HepG2 (cell line): ENCODE measurements around the gene SLC5A10. TPM values are rescaled to one million over a fixed set of nuclear protein-coding genes. Genes with fewer than 3 reads are reported as not detected.

Experiments
- ATAC-seq: fragments of 200-7000 bp; cut with Tn5 transposase; 3 replicates; pipeline ENCODE4 v1.9.1; 2020; ENCODE audit warnings: mild to moderate bottlenecking, moderate library complexity
- BruUV-seq: library from RNA; stranded (reverse); fragments of 400-500 nt; replicated peaks from 2 replicates; lab custom pipeline; 2021; lab: Mats Ljungman, UMichigan
- CTCF ChIA-PET: fragments of 300-600 bp; formaldehyde crosslinking; extraction: SDS; loops from one replicate; lab custom pipeline; 2021; ENCODE audit warnings: low total read pairs, inconsistent platforms, low intra/inter-chr PET ratio; lab: Yijun Ruan, JAX
- POLR2A ChIA-PET: fragments of 350-600 bp; sonication (Branson Sonifier 250); formaldehyde crosslinking; loops from one replicate; lab custom pipeline; 2020; ENCODE audit warnings: antibody characterized with exemption, inconsistent platforms; lab: Yijun Ruan, JAX
- DNase-seq: peaks from one replicate; pipeline ENCODE4 v3.0.0-alpha.2; 2015; ENCODE audit warnings: low spot score
- FAIRE-seq: peaks from 3 replicates; lab custom pipeline; 2011; peaks lifted over from hg19 to GRCh38; lab: Jason Lieb, UNC
- H2AFZ ChIP-seq: one replicate; pipeline ENCODE4 v1.6.1; 2011; ENCODE audit warnings: low read length, inconsistent platforms
- H3K27ac ChIP-seq: fragments of 300-600 bp; 3 replicates; pipeline ENCODE4 v1.8.0; 2011; ENCODE audit warnings: mixed run types, mild to moderate bottlenecking, mixed read lengths, low read length, inconsistent platforms; ENCODE audit not compliant: insufficient read depth; ENCODE audit errors: extremely low read length
- H3K27me3 ChIP-seq, 2 experiments: fragments of 200-600 bp in 1 of 2; 2 replicates in 1 of 2; 3 replicates in 1 of 2; pipeline versions ENCODE4 v1.6.0 to v1.8.0; 2011; ENCODE audit warnings: low read length in 2 of 2, mild to moderate bottlenecking in 2 of 2, moderate library complexity in 2 of 2, inconsistent platforms in 1 of 2; ENCODE audit not compliant: insufficient read depth in 2 of 2, control insufficient read depth in 1 of 2
- H3K36me3 ChIP-seq, 2 experiments: fragments of 200-600 bp in 1 of 2; replicated peaks in 1 of 2; 2 replicates in 1 of 2; 3 replicates in 1 of 2; pipeline versions ENCODE4 v1.5.1 to v1.8.0; 2011; ENCODE audit warnings: low read length in 2 of 2, inconsistent platforms in 1 of 2; ENCODE audit not compliant: insufficient read depth in 2 of 2, control insufficient read depth in 1 of 2
- H3K4me1 ChIP-seq: 2 replicates; pipeline ENCODE4 v1.5.1; 2012; ENCODE audit warnings: low read length, inconsistent platforms; ENCODE audit not compliant: insufficient read depth
- H3K4me2 ChIP-seq: 2 replicates; pipeline ENCODE4 v1.6.0; 2011; ENCODE audit warnings: low read depth, low read length, inconsistent platforms
- H3K4me3 ChIP-seq, 3 experiments: fragments of 200-600 bp in 1 of 3; sonication (generic), shearing (Covaris generic) in 1 of 3; replicated peaks in 1 of 3; 2 replicates each; pipeline ENCODE4 v1.5.1; 2011 to 2016; ENCODE audit warnings: low read length in 3 of 3, inconsistent platforms in 2 of 3, low read depth in 2 of 3, mild to moderate bottlenecking in 2 of 3, control low read depth in 1 of 3, mixed read lengths in 1 of 3; ENCODE audit not compliant: insufficient read depth in 1 of 3
- H3K79me2 ChIP-seq: one replicate; pipeline ENCODE4 v1.6.1; 2011; ENCODE audit warnings: low read length, inconsistent platforms; ENCODE audit not compliant: insufficient read depth
- H3K9ac ChIP-seq: 2 replicates; pipeline ENCODE4 v1.6.0; 2011; ENCODE audit warnings: mild to moderate bottlenecking, low read depth, low read length, inconsistent platforms; ENCODE audit not compliant: insufficient read depth
- H3K9me3 ChIP-seq: 2 replicates; pipeline ENCODE4 v1.5.1; 2012; ENCODE audit warnings: mild to moderate bottlenecking, low read length
- H4K20me1 ChIP-seq: 2 replicates; pipeline ENCODE4 v1.6.0; 2011; ENCODE audit warnings: inconsistent platforms, mild to moderate bottlenecking, low read length, moderate library complexity; ENCODE audit not compliant: insufficient read depth
- ARNTL ChIP-seq: sonication (generic); formaldehyde crosslinking; IDR thresholded peaks from 2 replicates; pipeline ENCODE4 v1.4.0; 2020; ENCODE audit warnings: mild to moderate bottlenecking, missing genetic modification reagents
- CTCF ChIP-seq: sonication (generic); formaldehyde crosslinking; IDR thresholded peaks from 2 replicates; pipeline ENCODE4 v1.5.0; 2020; ENCODE audit warnings: mild to moderate bottlenecking, missing genetic modification reagents, moderate library complexity
- HDAC1 ChIP-seq: sonication (generic); formaldehyde crosslinking; IDR thresholded peaks from 2 replicates; pipeline ENCODE4 v1.5.1; 2020; ENCODE audit warnings: mild to moderate bottlenecking, missing genetic modification reagents
- MTA3 ChIP-seq: sonication (generic); formaldehyde crosslinking; IDR thresholded peaks from 2 replicates; pipeline ENCODE4 v1.4.0; 2020; ENCODE audit warnings: missing genetic modification reagents
- MTF1 ChIP-seq: sonication (generic); formaldehyde crosslinking; IDR thresholded peaks from 2 replicates; pipeline ENCODE4 v1.5.0; 2020; ENCODE audit warnings: missing genetic modification reagents
- NFE2L1 ChIP-seq: sonication (generic); formaldehyde crosslinking; IDR thresholded peaks from 2 replicates; pipeline ENCODE4 v1.4.0; 2020; ENCODE audit warnings: missing genetic modification reagents, mild to moderate bottlenecking, borderline replicate concordance
- PHF8 ChIP-seq: sonication (generic); formaldehyde crosslinking; IDR thresholded peaks from 2 replicates; pipeline ENCODE4 v1.5.0; 2020; ENCODE audit warnings: missing genetic modification reagents
- XBP1 ChIP-seq: sonication (generic); formaldehyde crosslinking; IDR thresholded peaks from 2 replicates; pipeline ENCODE4 v1.5.0; 2020; ENCODE audit warnings: missing genetic modification reagents
- ZNF543 ChIP-seq: sonication (generic); formaldehyde crosslinking; IDR thresholded peaks from 2 replicates; pipeline ENCODE4 v1.4.0; 2020; ENCODE audit warnings: mild to moderate bottlenecking, missing genetic modification reagents
- ZNF639 ChIP-seq: conservative IDR thresholded peaks from 2 replicates; pipeline ENCODE4 v1.6.1; 2018; ENCODE audit warnings: missing genetic modification reagents
- ZNF772 ChIP-seq: sonication (generic); formaldehyde crosslinking; IDR thresholded peaks from 2 replicates; pipeline ENCODE4 v1.5.0; 2020; ENCODE audit warnings: mild to moderate bottlenecking, missing genetic modification reagents
- WGBS: methylation state at CpG from one replicate; pipeline ENCODE4 v1.1.6; 2017; ENCODE audit warnings: low lambda C conversion rate; 5-methylcytosine and 5-hydroxymethylcytosine counted together
- in situ Hi-C: cut with HindIII; loops from 2 replicates; pipeline ENCODE4 v1.10.0; 2017; ENCODE audit warnings: low pct_unique_long_range_greater_than_20kb; ENCODE audit not compliant: extremely low pct_ligation_motif_present
- intact Hi-C: fragments of 100-400 bp; cut with micrococcal nuclease; formaldehyde crosslinking; loops from one replicate; pipeline ENCODE4 v1.10.0; 2022; ENCODE audit not compliant: unreplicated experiment
- polyA plus RNA-seq, 8 experiments: library from polyadenylated mRNA; depleted of rRNA in 3 of 8; stranded (reverse) in 7 of 8; unstranded in 1 of 8; fragments of >200 nt; fragmentation: Illumina TruSeq in 4 of 8; extraction: Trizol in 4 of 8; gene quantifications; 2 replicates each; pipeline versions ENCODE4 v1.2.1 to v1.2.3, GENCODE V29; 2011 to 2016; ENCODE audit warnings: low read depth in 4 of 8, missing spikeins in 1 of 8, mixed read lengths in 1 of 8; ENCODE audit not compliant: insufficient read depth in 1 of 8
- total RNA-seq, 5 experiments: library from RNA; depleted of rRNA; stranded (reverse); fragments of >200 nt; fragmentation: Illumina TruSeq; extraction: Trizol; gene quantifications; 2 replicates each; pipeline ENCODE4 v1.2.3, GENCODE V29; 2016; ENCODE audit warnings: low read depth in 1 of 5
- TF ChIP-seq, protein P1 (sequence below): sonication (generic); formaldehyde crosslinking; IDR thresholded peaks from 2 replicates; pipeline ENCODE4 v1.9.0; 2022; ENCODE audit warnings: missing genetic modification reagents, mild to moderate bottlenecking, borderline replicate concordance
- TF ChIP-seq, protein P2 (sequence below): sonication (generic); formaldehyde crosslinking; IDR thresholded peaks from 2 replicates; pipeline ENCODE4 v1.5.1; 2020; ENCODE audit warnings: mild to moderate bottlenecking, moderate library complexity, missing genetic modification reagents
- TF ChIP-seq, protein P3 (sequence below): sonication (generic); formaldehyde crosslinking; IDR thresholded peaks from 2 replicates; pipeline ENCODE4 v1.4.0; 2020; ENCODE audit warnings: mild to moderate bottlenecking, missing genetic modification reagents

The SLC5A10 gene
- total and polyA plus RNA-seq, 2 of the 13 experiments (the other 11 are each of a cell fraction or from before 2014, with no cell fraction given): 0.05 TPM; not detected in 1

- H3K4me3 ChIP-seq: no peak overlapping the region
- H3K4me1 ChIP-seq: peaks cover 38% of the 10 kb centered on the region
- no peak overlapping the region for H3K4me2 ChIP-seq
- CTCF ChIA-PET: no interaction called here
- BruUV-seq: no TSS peak
- H3K9me3 ChIP-seq: no peaks in the 10 kb centered on the region
- no peak overlapping the region for H3K27ac ChIP-seq
- H2AFZ ChIP-seq: no peak overlapping the region
- ATAC-seq (no peak), DNase-seq (no peak), FAIRE-seq (no peak)
- H4K20me1 ChIP-seq: no peaks in the 10 kb centered on the region
- H3K27me3 ChIP-seq: peaks cover 4 to 30% of the 10 kb centered on the region in 2 experiments; a peak in 2 of 5 replicates
- no peak overlapping the region for H3K9ac ChIP-seq
- WGBS: 40% methylated on average over 3 of the region's 5 CpGs
- POLR2A ChIA-PET: no interaction called here
- in situ Hi-C loops (no loop called here), intact Hi-C loops (loop anchor here (10.0 kb wide), 1 partner anchor 145 kb away; no protein-coding TSS in a partner anchor)
- H3K79me2 ChIP-seq: no peaks in the 10 kb centered on the region
- H3K36me3 ChIP-seq: no peaks in the 10 kb centered on the region
- TF ChIP-seq, protein P1, sequence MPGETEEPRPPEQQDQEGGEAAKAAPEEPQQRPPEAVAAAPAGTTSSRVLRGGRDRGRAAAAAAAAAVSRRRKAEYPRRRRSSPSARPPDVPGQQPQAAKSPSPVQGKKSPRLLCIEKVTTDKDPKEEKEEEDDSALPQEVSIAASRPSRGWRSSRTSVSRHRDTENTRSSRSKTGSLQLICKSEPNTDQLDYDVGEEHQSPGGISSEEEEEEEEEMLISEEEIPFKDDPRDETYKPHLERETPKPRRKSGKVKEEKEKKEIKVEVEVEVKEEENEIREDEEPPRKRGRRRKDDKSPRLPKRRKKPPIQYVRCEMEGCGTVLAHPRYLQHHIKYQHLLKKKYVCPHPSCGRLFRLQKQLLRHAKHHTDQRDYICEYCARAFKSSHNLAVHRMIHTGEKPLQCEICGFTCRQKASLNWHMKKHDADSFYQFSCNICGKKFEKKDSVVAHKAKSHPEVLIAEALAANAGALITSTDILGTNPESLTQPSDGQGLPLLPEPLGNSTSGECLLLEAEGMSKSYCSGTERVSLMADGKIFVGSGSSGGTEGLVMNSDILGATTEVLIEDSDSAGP (CRISPR knock-in tag): no peak
- TF ChIP-seq ZNF543 (no peak), MTF1 (CRISPR knock-in tag) (no peak), NFE2L1 (CRISPR knock-in tag) (no peak), CTCF (CRISPR knock-in tag) (no peak), ARNTL (no peak), ZNF639 (CRISPR knock-in tag) (no peak), MTA3 (CRISPR knock-in tag) (no peak), ZNF772 (CRISPR knock-in tag) (no peak), PHF8 (no peak), XBP1 (no peak), HDAC1 (no peak)
- TF ChIP-seq, protein P2, sequence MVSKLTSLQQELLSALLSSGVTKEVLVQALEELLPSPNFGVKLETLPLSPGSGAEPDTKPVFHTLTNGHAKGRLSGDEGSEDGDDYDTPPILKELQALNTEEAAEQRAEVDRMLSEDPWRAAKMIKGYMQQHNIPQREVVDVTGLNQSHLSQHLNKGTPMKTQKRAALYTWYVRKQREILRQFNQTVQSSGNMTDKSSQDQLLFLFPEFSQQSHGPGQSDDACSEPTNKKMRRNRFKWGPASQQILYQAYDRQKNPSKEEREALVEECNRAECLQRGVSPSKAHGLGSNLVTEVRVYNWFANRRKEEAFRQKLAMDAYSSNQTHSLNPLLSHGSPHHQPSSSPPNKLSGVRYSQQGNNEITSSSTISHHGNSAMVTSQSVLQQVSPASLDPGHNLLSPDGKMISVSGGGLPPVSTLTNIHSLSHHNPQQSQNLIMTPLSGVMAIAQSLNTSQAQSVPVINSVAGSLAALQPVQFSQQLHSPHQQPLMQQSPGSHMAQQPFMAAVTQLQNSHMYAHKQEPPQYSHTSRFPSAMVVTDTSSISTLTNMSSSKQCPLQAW (CRISPR knock-in tag): no peak
- TF ChIP-seq, protein P3, sequence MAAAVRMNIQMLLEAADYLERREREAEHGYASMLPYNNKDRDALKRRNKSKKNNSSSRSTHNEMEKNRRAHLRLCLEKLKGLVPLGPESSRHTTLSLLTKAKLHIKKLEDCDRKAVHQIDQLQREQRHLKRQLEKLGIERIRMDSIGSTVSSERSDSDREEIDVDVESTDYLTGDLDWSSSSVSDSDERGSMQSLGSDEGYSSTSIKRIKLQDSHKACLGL (CRISPR knock-in tag): no peak
These were observed 7.9 kb downstream of the SLC5A10 start for GRCh38 chr17:18959845-18960240.
